Stimulated activated CD8-positive, alpha-beta memory T cell treated with anti-CD3 and anti-CD28 coated beads, Interleukin-12 subunit alpha, Interleukin-12 subunit beta, amount 100 ng/mL, for 4 hours (primary cell): ENCODE measurements around the gene LSM12.

Experiments used
- DNase-seq: peaks from one replicate; pipeline ENCODE4 v3.0.0-alpha.2; 2020; ENCODE audit warnings: low read depth

LSM12 gene

GRCh38 chr17:43986225-43986981, 80.1 kb downstream of the LSM12 start:
- DNase-seq, result no peak

- DNase-seq, result no peak
Observed at GRCh38 chr17:43984521-43984920, 82.0 kb downstream of the LSM12 start.
